ENCODE results near the gene TASL.
"Not testable (repeated sequence)": the region's sequence is repeated elsewhere in the genome, so short reads cannot be mapped to it uniquely, and the experiment has no call there.

The TASL gene

GRCh38 chrX:30576881-30577280 is 685 bp downstream of the TASL start:
- DNase-seq, result no peak

- DNase-seq, result no peak
These were observed 4.4 kb downstream of the TASL start for GRCh38 chrX:30573125-30573524.

GRCh38 chrX:30572678-30573077 is 4.9 kb downstream of the TASL start:
- DNase-seq, result no peak

- no peak for DNase-seq
These were observed 5.6 kb downstream of the TASL start for GRCh38 chrX:30572004-30572403.

- DNase-seq, result no peak
These were observed 7.1 kb downstream of the TASL start for GRCh38 chrX:30570505-30570904.

- no peak for DNase-seq
These were observed 9.4 kb downstream of the TASL start for GRCh38 chrX:30568136-30568535.

- not testable (repeated sequence) for DNase-seq
These were observed 14.5 kb downstream of the TASL start for GRCh38 chrX:30563070-30563469.

- DNase-seq, result no peak
These were observed 16.4 kb downstream of the TASL start for GRCh38 chrX:30561191-30561590.

- no peak for DNase-seq
These were observed 39.3 kb downstream of the TASL start for GRCh38 chrX:30538271-30538670.

- DNase-seq, result no peak
These were observed 43.7 kb downstream of the TASL start for GRCh38 chrX:30533835-30534234.

GRCh38 chrX:30533266-30533665 is 44.3 kb downstream of the TASL start:
- no peak for DNase-seq

- no peak for DNase-seq
These were observed 47.0 kb downstream of the TASL start for GRCh38 chrX:30530606-30531005.

GRCh38 chrX:30525732-30526131 is 51.8 kb downstream of the TASL start:
- DNase-seq, result no peak

GRCh38 chrX:30521440-30522182 is 56.0 kb downstream of the TASL start:
- no peak for DNase-seq

GRCh38 chrX:30513284-30513683 is 64.3 kb downstream of the TASL start:
- DNase-seq, result no peak

All from activated naive CD4-positive, alpha-beta T cell treated with anti-CD3 and anti-CD28 coated beads, Interleukin-2, amount 50 U/mL, for 16 hours (primary cell).